A673 (cell line): ENCODE data around the gene ZNF445. TPM values are rescaled to one million over a fixed set of nuclear protein-coding genes. Genes with fewer than 3 reads are reported as not detected.
"Not testable (repeated sequence)": the region's sequence is repeated elsewhere in the genome, so short reads cannot be mapped to it uniquely, and the experiment has no call there.

Experiments used
- BruUV-seq: library from RNA; stranded (reverse); fragments of 400-500 nt; replicated peaks from 2 replicates; lab custom pipeline; 2021; lab: Mats Ljungman, UMichigan
- CTCF ChIA-PET: fragments of 300-600 bp; sonication (Branson Sonifier 250); formaldehyde crosslinking; loops from one replicate; lab custom pipeline; 2022; ENCODE audit warnings: antibody characterized with exemption; lab: Charles Lee
- POLR2A ChIA-PET: fragments of 300-600 bp; sonication (Branson Sonifier 250); formaldehyde crosslinking; loops from one replicate; lab custom pipeline; 2022; ENCODE audit warnings: antibody characterized with exemption; ENCODE audit not compliant: low non-redundant PET; lab: Charles Lee
- DNase-seq: peaks from one replicate; pipeline ENCODE4 v3.0.0-alpha.2; 2015; ENCODE audit warnings: low spot score
- H3K27ac ChIP-seq: fragments of 200-600 bp; sonication (generic); 2 replicates; pipeline ENCODE4 v1.5.1; 2016; ENCODE audit warnings: mixed run types, low read depth, mild to moderate bottlenecking, mixed read lengths, antibody characterized with exemption, low read length; ENCODE audit not compliant: poor library complexity, severe bottlenecking
- H3K27me3 ChIP-seq: fragments of 200-600 bp; sonication (generic); replicated peaks from 2 replicates; pipeline ENCODE4 v1.6.1; 2017; ENCODE audit warnings: mixed run types, low read depth, mild to moderate bottlenecking, mixed read lengths, antibody characterized with exemption, low read length; ENCODE audit not compliant: insufficient read depth, poor library complexity
- H3K36me3 ChIP-seq: fragments of 200-600 bp; sonication (generic); 2 replicates; pipeline ENCODE4 v1.6.1; 2016; ENCODE audit warnings: mixed run types, mild to moderate bottlenecking, mixed read lengths, antibody characterized with exemption, low read length; ENCODE audit not compliant: insufficient read depth, poor library complexity, severe bottlenecking
- H3K4me1 ChIP-seq: fragments of 200-600 bp; sonication (generic); 2 replicates; pipeline ENCODE4 v1.6.1; 2017; ENCODE audit warnings: mixed run types, mild to moderate bottlenecking, mixed read lengths, antibody characterized with exemption, low read length; ENCODE audit not compliant: insufficient read depth, poor library complexity, severe bottlenecking
- H3K4me3 ChIP-seq: fragments of 200-600 bp; sonication (generic); 2 replicates; pipeline ENCODE4 v1.5.1; 2016; ENCODE audit warnings: low read depth, mixed run types, mild to moderate bottlenecking, mixed read lengths, low read length; ENCODE audit not compliant: poor library complexity, severe bottlenecking
- H3K9me3 ChIP-seq: fragments of 200-600 bp; sonication (generic); 2 replicates; pipeline ENCODE4 v1.6.1; 2016; ENCODE audit warnings: mixed run types, low read depth, mild to moderate bottlenecking, mixed read lengths, antibody characterized with exemption, low read length; ENCODE audit not compliant: poor library complexity, severe bottlenecking
- CTCF ChIP-seq: fragments of 300-800, 200-600 bp; sonication (generic); conservative IDR thresholded peaks from 2 replicates; pipeline ENCODE4 v1.5.1; 2017; ENCODE audit warnings: low read depth, mild to moderate bottlenecking, antibody characterized with exemption, low read length, moderate library complexity, mixed read lengths
- EZH2 ChIP-seq: fragments of 200-600 bp; sonication (generic); IDR thresholded peaks from 2 replicates; pipeline ENCODE4 v1.6.1; 2017; ENCODE audit warnings: borderline replicate concordance, low read depth, mild to moderate bottlenecking, mixed read lengths, antibody characterized with exemption, low read length; ENCODE audit not compliant: poor library complexity, severe bottlenecking
- intact Hi-C: fragments of 100-400 bp; cut with micrococcal nuclease; formaldehyde crosslinking; loops from one replicate; pipeline ENCODE4 v1.10.0; 2022; ENCODE audit not compliant: unreplicated experiment
- total RNA-seq: library from RNA; stranded (reverse); gene quantifications from 2 replicates; pipeline ENCODE4 v1.2.3, GENCODE V29; 2021

The ZNF445 gene
- total RNA-seq, 1 experiment from 2014 or later = 18.6 TPM

DNA sequence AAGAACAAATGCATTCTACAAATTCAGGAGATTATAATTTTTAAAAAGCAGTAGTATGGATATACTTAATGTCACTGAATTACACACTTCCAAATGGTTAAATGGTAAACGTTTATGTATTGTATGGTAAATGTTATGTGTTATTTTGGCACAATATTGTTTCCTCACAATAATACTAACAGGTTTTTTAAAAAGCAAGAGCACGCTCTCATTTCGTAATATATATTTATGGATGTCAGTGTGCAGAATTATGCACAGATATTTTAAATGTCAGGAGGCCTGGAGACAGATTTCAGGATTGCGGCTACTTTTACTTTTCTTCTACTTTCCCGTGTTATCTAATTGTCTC is 533 bp downstream of the ZNF445 start:
- TF ChIP-seq EZH2 = no peak
- TF ChIP-seq CTCF = no peak
- Histone ChIP-seq H3K27ac (peak overlapping the region; percentile 59), H3K36me3 (no peaks in the 10 kb centered on the region), H3K4me1 (no peaks in the 10 kb centered on the region), H3K4me3 (peak overlapping the region; percentile 67), H3K27me3 (no peaks in the 10 kb centered on the region), H3K9me3 (no peaks in the 10 kb centered on the region)
- no peak for DNase-seq
- intact Hi-C loops = no loop called here
- CTCF ChIA-PET = no interaction called here
- TSS peak; percentile 61 for BruUV-seq
- POLR2A ChIA-PET = no interaction called here

DNA sequence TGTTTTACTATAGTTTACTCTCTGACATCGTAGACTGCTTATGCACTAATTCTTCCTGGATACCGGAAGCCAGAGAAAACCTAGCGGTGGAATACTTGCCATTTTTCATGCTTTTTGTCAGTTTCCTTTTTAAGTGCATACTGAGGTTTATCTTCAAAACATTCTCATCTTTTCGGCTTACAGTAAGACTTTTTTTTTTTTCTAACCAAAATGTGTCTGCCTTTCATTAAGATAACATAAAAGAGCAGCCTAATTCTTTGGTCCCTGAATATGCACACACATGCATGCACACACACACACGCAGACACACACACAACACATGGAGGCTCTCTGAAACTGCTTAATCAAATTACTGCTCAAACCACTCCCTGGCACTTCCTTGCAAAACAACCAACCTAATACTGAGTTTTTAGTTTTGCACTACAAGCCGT is 1.3 kb downstream of the ZNF445 start:
- Histone ChIP-seq H3K27me3 (no peaks in the 10 kb centered on the region), H3K4me3 (peak overlapping the region; percentile 67), H3K27ac (peak overlapping the region; percentile 28), H3K4me1 (no peaks in the 10 kb centered on the region), H3K36me3 (no peaks in the 10 kb centered on the region), H3K9me3 (no peaks in the 10 kb centered on the region)
- ChIA-PET CTCF (no interaction called here), POLR2A (no interaction called here)
- no peak for TF ChIP-seq CTCF
- TF ChIP-seq EZH2 = no peak
- peak; percentile 3 for DNase-seq
- BruUV-seq = no TSS peak
- intact Hi-C loops = no loop called here

DNA sequence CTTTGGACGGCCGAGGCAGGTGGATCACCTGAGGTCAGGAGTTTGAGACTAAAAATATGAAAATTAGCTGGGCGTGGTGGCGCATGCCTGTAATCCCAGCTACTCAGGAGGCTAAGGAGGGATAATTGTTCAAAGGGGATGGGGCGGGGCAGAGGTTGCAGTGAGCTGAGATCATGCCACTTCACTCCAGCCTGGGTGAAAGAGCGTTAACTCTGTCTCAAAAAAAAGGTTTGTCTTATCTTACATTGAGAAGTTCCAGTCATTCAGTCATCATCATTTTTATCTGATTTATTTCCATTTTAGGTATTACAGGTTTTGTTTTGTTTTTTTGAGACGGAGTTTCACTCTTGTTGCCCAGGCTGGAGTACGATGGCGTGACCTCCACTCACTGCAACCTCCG is 2.6 kb downstream of the ZNF445 start:
- H3K27ac ChIP-seq, H3K4me3 ChIP-seq, H3K9me3 ChIP-seq, POLR2A ChIA-PET, H3K36me3 ChIP-seq, H3K4me1 ChIP-seq, H3K27me3 ChIP-seq, DNase-seq, intact Hi-C loops, CTCF ChIA-PET, BruUV-seq: not testable (repeated sequence)

- Histone ChIP-seq H3K36me3 (no peaks in the 10 kb centered on the region), H3K27me3 (no peaks in the 10 kb centered on the region), H3K4me1 (no peaks in the 10 kb centered on the region), H3K4me3 (no peak overlapping the region), H3K9me3 (no peaks in the 10 kb centered on the region), H3K27ac (no peak overlapping the region)
- ChIA-PET CTCF (no interaction called here), POLR2A (no interaction called here)
- no peak for TF ChIP-seq EZH2
- no peak for TF ChIP-seq CTCF
- intact Hi-C loops = no loop called here
- no TSS peak for BruUV-seq
- no peak for DNase-seq
These were observed 7.0 kb downstream of the ZNF445 start for GRCh38 chr3:44470430-44470829.
